ENCODE data around the gene BABAM2.

BABAM2 gene

DNA sequence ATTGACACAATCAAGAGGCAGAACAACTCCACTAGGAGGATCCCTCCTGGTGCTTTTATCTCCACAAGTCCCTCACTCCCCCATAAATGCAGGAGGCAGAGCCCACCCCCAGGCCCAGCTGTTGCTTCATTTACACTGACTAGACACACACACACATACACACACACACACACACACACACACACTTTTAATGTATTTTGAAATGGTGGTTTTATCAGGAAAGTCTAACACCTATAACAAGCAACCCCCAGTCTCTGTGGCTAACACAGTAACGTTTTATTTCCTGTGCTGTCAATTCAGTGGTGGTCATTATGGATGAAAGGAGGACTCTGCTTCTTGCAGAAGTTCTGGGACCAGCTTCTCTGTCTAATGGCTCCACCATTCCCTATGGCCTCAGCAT, 376.8 kb downstream of the BABAM2 start:
- DNase-seq = no peak

- DNase-seq = no peak
These were observed 377.9 kb downstream of the BABAM2 start for GRCh38 chr2:28268386-28268785.

DNA sequence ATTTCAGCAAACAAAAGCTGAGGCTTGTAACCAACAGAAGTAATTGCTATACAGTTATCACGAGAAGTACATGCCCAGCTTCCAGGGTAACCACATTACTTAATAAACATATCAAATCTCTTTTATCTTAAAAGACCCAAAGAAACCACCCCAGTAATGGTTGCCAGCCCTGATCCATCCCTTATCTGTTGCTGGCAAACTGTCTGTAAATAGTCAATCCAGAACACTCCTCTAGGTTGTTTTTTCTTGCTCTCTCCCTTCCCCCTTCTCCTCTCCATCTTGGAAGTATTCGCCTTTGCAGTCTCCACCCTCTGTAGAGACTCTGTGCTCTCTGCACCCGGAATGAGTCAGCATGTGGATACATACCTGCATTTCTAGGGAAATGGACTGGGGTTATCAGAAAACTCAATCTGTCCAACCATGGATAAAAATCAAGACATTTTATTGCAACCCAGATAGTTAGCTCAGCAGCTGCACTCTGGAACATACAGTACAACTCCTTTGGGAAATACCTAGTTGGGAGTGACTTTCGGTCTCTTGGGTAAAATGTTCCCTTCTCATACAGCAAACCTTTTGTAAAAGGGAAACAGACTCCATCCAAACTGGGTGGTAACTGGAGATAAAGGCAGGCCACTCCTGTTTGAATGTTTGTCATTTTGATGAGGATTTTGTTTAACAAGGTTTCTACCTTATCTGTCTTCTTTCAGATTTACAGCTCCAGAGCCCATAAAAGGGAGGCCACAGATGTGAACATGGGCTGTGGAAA, 378.7 kb downstream of the BABAM2 start:
- DNase-seq = no peak

DNA sequence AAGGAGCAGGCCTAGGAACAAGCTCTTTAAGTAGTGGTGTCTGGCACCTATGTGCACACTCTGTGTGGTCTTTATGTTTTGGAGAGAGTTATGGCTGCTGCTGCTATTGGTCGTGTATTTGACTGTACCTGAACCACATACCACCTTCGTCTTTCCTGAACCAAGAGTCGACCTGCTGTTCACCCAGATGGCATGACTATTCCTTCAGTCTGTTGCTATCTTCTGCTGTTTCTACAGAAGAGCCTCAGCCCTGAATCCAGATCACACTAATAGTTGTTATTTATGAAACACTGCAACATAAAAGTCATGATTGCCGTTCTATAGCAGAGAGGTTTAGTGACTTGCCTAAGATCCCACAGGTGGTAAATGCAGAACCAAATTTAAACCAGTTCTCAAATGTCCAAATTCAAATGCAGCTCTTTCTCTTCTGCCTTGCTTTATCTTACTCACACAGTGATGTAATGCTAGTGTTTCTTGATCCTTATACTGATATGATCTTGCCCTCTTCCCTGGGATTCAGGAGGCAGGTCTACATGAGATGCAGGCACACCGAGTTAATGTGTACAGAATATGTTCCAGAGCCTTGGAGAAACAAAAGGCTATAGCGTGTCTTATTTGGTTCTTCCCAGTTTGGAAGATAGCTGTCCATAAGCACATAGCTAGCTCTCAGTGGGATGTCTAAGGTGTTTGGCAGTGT, 380.1 kb downstream of the BABAM2 start:
- DNase-seq = no peak

GRCh38 chr2:28271231-28271918, 380.8 kb downstream of the BABAM2 start:
- DNase-seq = no peak

DNA sequence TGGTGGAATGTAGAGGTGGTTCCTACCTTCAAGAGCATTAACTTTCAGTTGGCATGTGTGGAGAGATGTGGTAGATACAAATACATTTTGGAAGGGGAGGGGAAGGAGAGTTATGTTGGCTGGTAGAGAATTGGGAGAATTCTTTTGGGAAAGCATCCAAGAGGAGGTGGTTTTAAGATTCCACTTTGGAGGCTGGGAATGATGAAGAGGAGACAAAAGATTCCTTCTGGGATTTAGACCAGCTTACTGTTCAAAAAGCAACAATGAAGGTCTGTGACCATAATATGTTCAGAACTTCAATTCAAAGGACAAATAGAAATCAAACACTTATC, 381.4 kb downstream of the BABAM2 start:
- DNase-seq = no peak

- no peak for DNase-seq
These were observed 383.2 kb downstream of the BABAM2 start for GRCh38 chr2:28273751-28274150.

- DNase-seq = no peak
These were observed 384.6 kb downstream of the BABAM2 start for GRCh38 chr2:28274911-28275685.

- DNase-seq = peak; percentile 3
These were observed 385.6 kb downstream of the BABAM2 start for GRCh38 chr2:28276076-28276618.

GRCh38 chr2:28276807-28277206, 386.3 kb downstream of the BABAM2 start:
- DNase-seq = no peak

DNA sequence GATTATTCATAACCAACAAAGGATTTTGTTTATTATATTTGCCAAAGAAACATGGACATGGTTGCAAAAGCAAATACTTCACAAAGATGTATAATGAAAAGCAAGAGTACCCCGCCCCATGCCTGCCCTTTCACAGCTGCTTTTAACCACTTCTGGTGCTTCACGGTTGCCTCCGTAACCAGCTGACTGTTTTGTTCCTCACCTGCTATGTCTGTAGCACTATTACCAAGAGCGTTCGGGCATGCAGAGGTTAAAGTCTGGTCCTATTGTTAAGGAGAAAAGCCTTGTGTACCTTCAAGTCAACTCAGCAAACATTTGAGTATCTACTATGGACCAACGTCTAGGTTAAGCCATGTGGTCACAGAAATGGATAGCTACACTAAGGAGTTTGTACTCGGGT, 386.9 kb downstream of the BABAM2 start:
- peak; percentile 20 for DNase-seq

GRCh38 chr2:28279371-28279770, 388.8 kb downstream of the BABAM2 start:
- DNase-seq = no peak

DNA sequence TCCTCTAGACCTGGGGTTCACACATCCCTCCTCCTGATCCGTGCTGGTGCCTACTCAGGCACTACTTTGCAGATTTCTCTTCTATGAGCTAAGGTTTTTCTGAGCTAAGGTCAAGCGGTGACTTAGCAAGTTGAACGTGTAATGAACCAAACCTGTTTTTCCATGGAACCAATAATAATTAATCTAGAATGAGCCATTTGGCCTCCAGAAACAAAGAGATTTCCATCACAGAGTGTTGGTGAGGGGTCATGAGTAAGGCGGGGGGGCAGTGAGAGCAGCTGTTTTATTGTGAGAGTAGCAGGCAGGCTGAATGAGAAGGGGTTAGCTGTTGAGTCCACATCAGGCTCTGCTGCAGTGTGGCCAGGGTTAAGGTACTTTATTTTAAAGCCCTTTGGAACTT, 390.1 kb downstream of the BABAM2 start:
- DNase-seq = no peak

DNA sequence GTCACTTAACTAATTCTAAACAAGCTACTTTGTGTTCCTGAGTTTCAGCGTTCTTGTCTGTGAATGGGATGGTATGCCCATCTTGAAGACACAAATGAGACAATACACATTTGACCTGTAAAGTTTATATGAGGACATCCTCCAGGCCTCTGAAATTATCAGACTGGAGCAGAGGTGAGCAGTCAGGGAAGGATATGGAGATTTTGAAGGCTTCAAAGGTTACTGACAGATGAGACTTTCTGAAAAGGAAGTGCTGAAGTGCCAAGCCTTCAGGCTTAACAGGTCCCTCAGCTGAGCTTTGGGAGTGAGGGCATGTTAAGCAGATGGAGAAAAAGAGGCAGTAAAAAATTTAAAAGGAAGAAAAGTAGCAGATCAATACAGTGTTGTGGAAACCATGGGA, 391.2 kb downstream of the BABAM2 start:
- no peak for DNase-seq

DNA sequence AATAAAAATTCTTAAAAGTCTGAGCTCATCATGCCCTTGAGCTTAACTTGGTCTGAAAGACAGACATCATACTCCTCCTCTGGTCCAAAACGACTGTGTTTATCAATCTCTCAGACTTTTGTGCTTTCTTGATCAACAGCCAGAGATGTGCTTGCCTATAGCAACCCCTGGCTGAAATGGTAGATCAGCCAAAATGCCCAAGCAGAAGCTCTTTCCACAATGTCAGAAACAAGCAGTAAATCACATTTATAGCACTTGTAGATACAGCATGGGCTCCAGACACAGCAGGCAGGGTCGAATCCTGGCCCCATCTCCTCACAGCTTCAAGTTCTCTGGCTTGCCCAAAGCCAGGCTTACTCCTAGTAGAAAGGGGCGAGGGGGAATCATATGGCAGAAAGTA, 391.7 kb downstream of the BABAM2 start:
- no peak for DNase-seq

GRCh38 chr2:28282861-28283646, 392.5 kb downstream of the BABAM2 start:
- DNase-seq = no peak

GRCh38 chr2:28283861-28284260, 393.3 kb downstream of the BABAM2 start:
- no peak for DNase-seq

- DNase-seq = no peak
These were observed 396.1 kb downstream of the BABAM2 start for GRCh38 chr2:28286678-28287077.

DNA sequence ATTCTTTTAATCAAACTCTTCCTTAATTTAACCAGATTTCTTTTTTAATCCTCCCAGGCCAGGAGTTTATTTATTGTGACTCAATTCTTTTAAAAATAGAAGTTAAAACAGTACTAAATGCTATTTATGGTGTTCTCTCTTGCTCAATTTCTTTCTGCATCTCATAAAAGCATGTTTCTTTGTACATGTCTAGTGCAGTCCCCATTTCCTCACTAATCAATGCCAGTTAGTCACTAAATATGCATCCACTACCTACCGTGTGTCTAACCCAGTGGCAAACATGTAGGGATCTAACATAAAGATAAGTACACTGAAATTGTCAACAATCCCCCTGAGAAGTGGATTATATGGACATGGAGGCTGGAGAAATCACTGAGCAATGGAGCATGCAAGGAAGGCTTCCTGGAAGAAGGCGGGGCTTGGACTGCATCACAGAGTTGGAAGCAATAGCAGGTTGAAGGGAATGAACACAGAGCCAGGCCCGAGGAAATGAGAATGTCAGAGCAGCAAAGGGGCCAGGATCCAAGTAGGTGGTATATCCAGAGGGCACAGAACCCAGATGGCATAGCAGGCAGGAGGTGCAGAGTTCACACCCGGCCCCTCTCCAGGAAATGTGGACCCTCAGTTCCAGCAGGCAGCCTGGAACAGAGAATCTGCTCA, 396.9 kb downstream of the BABAM2 start:
- no peak for DNase-seq

- DNase-seq = no peak
These were observed 398.1 kb downstream of the BABAM2 start for GRCh38 chr2:28288620-28289019.

DNA sequence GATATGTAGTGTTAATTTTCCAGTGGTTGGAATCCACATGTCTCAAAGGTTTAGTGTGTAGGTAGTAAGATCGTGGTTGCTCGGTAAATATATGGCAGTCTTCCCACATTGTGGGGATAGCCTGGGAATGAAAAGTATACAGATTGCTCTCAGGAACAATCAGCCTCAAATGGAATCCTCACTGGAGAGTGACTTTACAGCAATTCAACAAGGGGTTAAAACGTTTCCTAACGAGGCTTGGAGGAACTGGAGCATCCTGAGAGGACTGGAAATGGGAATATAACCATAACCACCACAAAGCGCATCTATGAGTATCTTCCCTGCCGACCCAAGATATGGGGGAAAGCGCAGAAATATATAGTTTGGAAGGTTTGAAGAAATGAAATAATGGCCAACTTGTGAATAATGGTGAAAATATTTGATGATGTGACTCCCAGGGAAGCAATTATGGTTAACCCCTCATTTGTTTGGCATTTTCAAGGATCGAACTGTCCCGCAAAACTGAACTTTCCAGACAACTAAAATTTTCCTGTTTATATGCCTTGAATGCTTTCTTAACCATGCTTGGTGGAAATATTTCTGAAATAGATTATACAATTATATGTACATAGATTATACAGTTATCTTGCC, 401.4 kb downstream of the BABAM2 start:
- no peak for DNase-seq
